NCI-H460 (cell line): Measurements from ENCODE around the gene IHH. TPM values are rescaled to one million over a fixed set of nuclear protein-coding genes. Genes with fewer than 3 reads are reported as not detected.

Source experiments
- DNase-seq: peaks from one replicate; pipeline ENCODE4 v3.0.0-alpha.2; 2016; ENCODE audit warnings: low read depth; ENCODE audit errors: extremely low read depth
- small RNA-seq, 2 experiments: library from RNA; depleted of rRNA; stranded (forward); fragments of <200 nt; gene quantifications; one replicate each; pipeline ENCODE3, GENCODE V24; 2014
- total RNA-seq: library from RNA; depleted of rRNA; stranded (reverse); fragments of >200 nt; shearing (Covaris generic); gene quantifications from 2 replicates; pipeline ENCODE4 v1.2.3, GENCODE V29; 2014; rRNA removed

The IHH gene
- total RNA-seq, 1 experiment from 2014 or later: not detected

GRCh38 chr2:219022616-219023015, 38.1 kb downstream of the IHH start:
- DNase-seq: no peak

GRCh38 chr2:219022041-219022440, 38.7 kb downstream of the IHH start:
- no peak for DNase-seq

- DNase-seq: no peak
Measured at GRCh38 chr2:219021591-219021990, 39.1 kb downstream of the IHH start.

GRCh38 chr2:219020604-219021365, 39.9 kb downstream of the IHH start:
- no peak for DNase-seq

GRCh38 chr2:219019436-219019835, 41.3 kb downstream of the IHH start:
- no peak for DNase-seq

GRCh38 chr2:219018726-219019125, 42.0 kb downstream of the IHH start:
- no peak for DNase-seq

GRCh38 chr2:219018286-219018685, 42.4 kb downstream of the IHH start:
- no peak for DNase-seq

GRCh38 chr2:219017201-219017931, 43.4 kb downstream of the IHH start:
- DNase-seq: no peak

GRCh38 chr2:219016721-219017120, 44.0 kb downstream of the IHH start:
- no peak for DNase-seq

- DNase-seq: no peak
Measured at GRCh38 chr2:219010873-219011272, 49.8 kb downstream of the IHH start.

GRCh38 chr2:219010162-219010756, 50.5 kb downstream of the IHH start:
- no peak for DNase-seq

- no peak for DNase-seq
Measured at GRCh38 chr2:219009294-219009693, 51.4 kb downstream of the IHH start.

Small RNA genes within 50 kb of the gene (small RNA-seq; reads per million reads assigned to genes)
- gene MIR3131: 0 reads per million in 2 experiments
- 0 reads per million in 2 experiments for gene RN7SL764P

Other genes with a start within 250 kb of the IHH start
- not detected in 2 replicates for gene PRKAG3, start 229.1 kb downstream of the IHH start, total RNA-seq
- not detected in 2 replicates for gene WNT6, start 201.1 kb downstream of the IHH start, total RNA-seq
- gene WNT10A, start 180.1 kb downstream of the IHH start, total RNA-seq: not detected in 2 replicates
- gene CDK5R2, start 101.3 kb downstream of the IHH start, total RNA-seq: 0.07 TPM in 1 of 2 replicates, not detected in the other
- not detected in 2 replicates for gene FEV, start 75.7 kb downstream of the IHH start, total RNA-seq
- gene CRYBA2, start 67.5 kb downstream of the IHH start, total RNA-seq: not detected in 2 replicates
- not detected in 2 replicates for gene CFAP65, start 19.4 kb downstream of the IHH start, total RNA-seq
- 26.1 and 32.7 TPM in 2 replicates for gene NHEJ1, start 99.9 kb upstream of the IHH start, total RNA-seq
- 1.4 and 1.7 TPM in 2 replicates for gene SLC23A3, start 109.1 kb upstream of the IHH start, total RNA-seq
- 21.7 and 23.8 TPM in 2 replicates for gene CNPPD1, start 116.0 kb upstream of the IHH start, total RNA-seq
- gene RETREG2, start 117.4 kb upstream of the IHH start, total RNA-seq: 55.2 and 58.6 TPM in 2 replicates
- gene ZFAND2B, start 145.9 kb upstream of the IHH start, total RNA-seq: 21.5 and 22.1 TPM in 2 replicates
- 62.5 and 67.7 TPM in 2 replicates for gene ABCB6, start 158.0 kb upstream of the IHH start, total RNA-seq
- 44.2 and 44.9 TPM in 2 replicates for gene ATG9A, start 168.7 kb upstream of the IHH start, total RNA-seq
- 38.8 and 48.0 TPM in 2 replicates for gene ANKZF1, start 168.9 kb upstream of the IHH start, total RNA-seq
- gene GLB1L, start 184.5 kb upstream of the IHH start, total RNA-seq: 14.0 and 15.8 TPM in 2 replicates
- gene STK16, start 184.6 kb upstream of the IHH start, total RNA-seq: 20.9 and 25.3 TPM in 2 replicates
- not detected in 2 replicates for gene TUBA4B, start 192.3 kb upstream of the IHH start, total RNA-seq
- gene TUBA4A, start 193.0 kb upstream of the IHH start, total RNA-seq: 32.9 and 39.4 TPM in 2 replicates
- gene DNAJB2, start 218.4 kb upstream of the IHH start, total RNA-seq: 15.2 and 17.4 TPM in 2 replicates
- gene PTPRN, start 248.5 kb upstream of the IHH start, total RNA-seq: 11.3 and 22.7 TPM in 2 replicates